Tibial nerve (tissue), 4 donors: ENCODE data around the gene TMEM200B.

Experiments used
- CTCF ChIP-seq, 5 experiments: fragments of 200-600 bp in 3 of 5; fragments of 450-650 bp in 2 of 5; sonication (generic) in 3 of 5; IDR thresholded peaks; one replicate each; pipeline ENCODE4 v1.5.1; 2016 to 2019; ENCODE audit warnings: antibody characterized with exemption in 5 of 5, mild to moderate bottlenecking in 3 of 5, moderate library complexity in 2 of 5
- EP300 ChIP-seq, 2 donors: sonication (generic); formaldehyde crosslinking; IDR thresholded peaks; one replicate each; pipeline ENCODE4 v1.6.1; 2017; ENCODE audit warnings: antibody characterized with exemption in 2 of 2, mild to moderate bottlenecking in 1 of 2
- POLR2A ChIP-seq, 2 donors: fragments of 450-650 bp; IDR thresholded peaks; one replicate each; pipeline ENCODE4 v1.6.1; 2017; ENCODE audit warnings: antibody characterized with exemption in 2 of 2, mild to moderate bottlenecking in 2 of 2, moderate library complexity in 2 of 2

DNA sequence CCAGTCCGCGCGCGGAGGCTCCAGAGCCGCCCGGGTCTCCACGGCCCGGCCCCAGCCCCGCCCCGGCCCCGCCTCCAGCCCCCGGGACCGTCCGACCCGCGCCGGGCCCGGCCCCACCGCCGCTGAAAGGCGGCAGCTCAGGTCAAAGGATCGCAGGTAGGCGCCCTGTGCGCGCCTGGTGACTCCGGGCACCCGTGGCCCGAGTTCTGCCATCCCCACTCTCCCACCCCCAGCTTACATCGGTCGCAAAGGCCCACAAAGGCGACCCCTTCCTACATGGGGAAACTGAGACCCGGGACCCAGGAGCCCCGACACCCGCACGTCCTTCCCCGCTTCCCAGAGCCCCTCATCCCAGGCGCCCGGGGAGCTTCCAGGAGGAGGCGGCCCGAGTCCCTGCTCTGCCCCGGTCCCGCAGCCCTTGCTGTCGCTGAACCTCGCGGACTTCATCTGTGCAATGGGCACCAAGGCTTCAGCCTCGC lies at the start of gene TMEM200B:
- TF ChIP-seq CTCF (IDR thresholded peaks at IDR 0.05) (no peak), EP300 (IDR thresholded peaks at IDR 0.05) (no peak), POLR2A (IDR thresholded peaks at IDR 0.05) (no peak)
